H9 (cell line): ENCODE measurements around the gene MAEA. TPM values are rescaled to one million over a fixed set of nuclear protein-coding genes. Genes with fewer than 3 reads are reported as not detected.

ENCODE experiments used
- DNase-seq: peaks from one replicate; pipeline ENCODE4 v3.0.0-alpha.2; 2017
- H2AFZ ChIP-seq: one replicate; pipeline ENCODE4 v1.6.1; 2013; ENCODE audit warnings: mild to moderate bottlenecking, low read length, control low read depth, moderate library complexity
- H2AK5ac ChIP-seq: 2 replicates; pipeline ENCODE4 v1.6.1; 2013; ENCODE audit warnings: low read length, control low read depth, mixed read lengths; ENCODE audit not compliant: insufficient read length
- H2BK120ac ChIP-seq: one replicate; pipeline ENCODE4 v1.6.1; 2013; ENCODE audit warnings: low read depth, mild to moderate bottlenecking, low read length, control low read depth, inconsistent platforms; ENCODE audit not compliant: poor library complexity, severe bottlenecking
- H2BK12ac ChIP-seq: 2 replicates; pipeline ENCODE4 v1.6.1; 2013; ENCODE audit warnings: low read length, control low read depth, mixed read lengths, low read depth; ENCODE audit not compliant: insufficient read length
- H2BK15ac ChIP-seq: 2 replicates; pipeline ENCODE4 v1.6.1; 2013; ENCODE audit warnings: low read depth, low read length, control low read depth
- H2BK20ac ChIP-seq: one replicate; pipeline ENCODE4 v1.6.1; 2013; ENCODE audit warnings: low read depth, mild to moderate bottlenecking, low read length, control low read depth, inconsistent platforms; ENCODE audit not compliant: poor library complexity, severe bottlenecking
- H2BK5ac ChIP-seq: 2 replicates; pipeline ENCODE4 v1.6.1; 2013; ENCODE audit warnings: low read length, control low read depth, mixed read lengths; ENCODE audit not compliant: insufficient read length
- H3K14ac ChIP-seq: 2 replicates; pipeline ENCODE4 v1.6.1; 2013; ENCODE audit warnings: low read length, control low read depth; ENCODE audit not compliant: insufficient read depth
- H3K18ac ChIP-seq: 2 replicates; pipeline ENCODE4 v1.6.1; 2013; ENCODE audit warnings: low read depth, mild to moderate bottlenecking, mixed read lengths, low read length, control low read depth; ENCODE audit not compliant: insufficient read length
- H3K23ac ChIP-seq: 2 replicates; pipeline ENCODE4 v1.6.1; 2013; ENCODE audit warnings: low read length, control low read depth, mixed read lengths, low read depth; ENCODE audit not compliant: insufficient read length
- H3K23me2 ChIP-seq: 2 replicates; pipeline ENCODE4 v1.6.1; 2013; ENCODE audit warnings: low read depth, mild to moderate bottlenecking, mixed read lengths, low read length, control low read depth; ENCODE audit not compliant: insufficient read length, poor library complexity, severe bottlenecking
- H3K27ac ChIP-seq: 2 replicates; pipeline ENCODE4 v1.5.1; 2013; ENCODE audit warnings: low read length, control low read depth, mixed read lengths, low read depth; ENCODE audit not compliant: insufficient read length
- H3K27me3 ChIP-seq: 2 replicates; pipeline ENCODE4 v1.6.1; 2013; ENCODE audit warnings: low read length, control low read depth, inconsistent platforms; ENCODE audit not compliant: insufficient read depth
- H3K4ac ChIP-seq: 2 replicates; pipeline ENCODE4 v1.6.1; 2013; ENCODE audit warnings: low read depth, mild to moderate bottlenecking, control low read depth, inconsistent platforms, low read length, moderate library complexity
- H3K4me1 ChIP-seq: 2 replicates; pipeline ENCODE4 v1.6.1; 2013; ENCODE audit warnings: low read length, control low read depth, inconsistent platforms; ENCODE audit not compliant: insufficient read depth
- H3K4me2 ChIP-seq: 2 replicates; pipeline ENCODE4 v1.6.1; 2013; ENCODE audit warnings: low read length, control low read depth, mixed read lengths; ENCODE audit not compliant: insufficient read length, insufficient read depth
- H3K56ac ChIP-seq: 2 replicates; pipeline ENCODE4 v1.6.1; 2013; ENCODE audit warnings: low read depth, mild to moderate bottlenecking, mixed read lengths, low read length, control low read depth; ENCODE audit not compliant: insufficient read length
- H3K79me1 ChIP-seq: 2 replicates; pipeline ENCODE4 v1.6.1; 2013; ENCODE audit warnings: low read depth, mild to moderate bottlenecking, moderate library complexity, low read length, control low read depth, inconsistent platforms; ENCODE audit not compliant: insufficient read depth, poor library complexity, severe bottlenecking
- H3K79me2 ChIP-seq: 2 replicates; pipeline ENCODE4 v1.6.1; 2013; ENCODE audit warnings: low read length, control low read depth, inconsistent platforms; ENCODE audit not compliant: insufficient read depth
- H3K9ac ChIP-seq: 2 replicates; pipeline ENCODE4 v1.6.1; 2013; ENCODE audit warnings: low read length, control low read depth, mixed read lengths; ENCODE audit not compliant: insufficient read length; ENCODE audit errors: extremely low read depth
- H3K9me3 ChIP-seq: one replicate; pipeline ENCODE4 v1.6.1; 2013; ENCODE audit warnings: low read depth, low read length, inconsistent platforms; ENCODE audit not compliant: control insufficient read depth
- H3T11ph ChIP-seq: one replicate; pipeline ENCODE4 v1.6.1; 2013; ENCODE audit warnings: mild to moderate bottlenecking, low read length, control low read depth, inconsistent platforms
- H4K20me1 ChIP-seq: one replicate; pipeline ENCODE4 v1.6.1; 2013; ENCODE audit not compliant: control insufficient read depth, insufficient read length, insufficient read depth
- H4K5ac ChIP-seq: 2 replicates; pipeline ENCODE4 v1.6.1; 2013; ENCODE audit warnings: low read depth, mild to moderate bottlenecking, mixed read lengths, low read length, control low read depth; ENCODE audit not compliant: insufficient read length
- H4K8ac ChIP-seq: replicated peaks from 2 replicates; pipeline ENCODE4 v1.6.1; 2013; ENCODE audit warnings: low read length, control low read depth, mixed read lengths, low read depth; ENCODE audit not compliant: insufficient read length
- H4K91ac ChIP-seq: 2 replicates; pipeline ENCODE4 v1.6.1; 2013; ENCODE audit warnings: low read depth, mild to moderate bottlenecking, moderate library complexity, mixed read lengths, low read length, control low read depth; ENCODE audit not compliant: insufficient read length
- H3K27ac Mint-ChIP-seq, 3 experiments: 2 replicates in 2 of 3; 3 replicates in 1 of 3; pipeline ENCODE4 v1.8.0; 2020 to 2021; ENCODE audit warnings: mixed read lengths in 3 of 3, mild to moderate bottlenecking in 1 of 3, moderate library complexity in 1 of 3
- H3K27me3 Mint-ChIP-seq: 2 replicates; pipeline ENCODE4 v1.8.0; 2021; ENCODE audit warnings: low read depth, mild to moderate bottlenecking, moderate library complexity, mixed read lengths
- H3K36me3 Mint-ChIP-seq, 3 experiments: 2 replicates in 2 of 3; 3 replicates in 1 of 3; pipeline ENCODE4 v1.8.0; 2020 to 2021; ENCODE audit warnings: low read depth in 3 of 3, mixed read lengths in 3 of 3; ENCODE audit not compliant: insufficient read depth in 1 of 3
- H3K4me1 Mint-ChIP-seq, 2 experiments: 2 replicates each; pipeline ENCODE4 v1.8.0; 2020; ENCODE audit warnings: mixed read lengths in 2 of 2
- H3K4me3 Mint-ChIP-seq, 2 experiments: 2 replicates in 1 of 2; 3 replicates in 1 of 2; pipeline ENCODE4 v1.8.0; 2020 to 2021; ENCODE audit warnings: mild to moderate bottlenecking in 2 of 2, mixed read lengths in 2 of 2, moderate library complexity in 1 of 2
- H3K9me3 Mint-ChIP-seq, 2 experiments: 2 replicates in 1 of 2; 3 replicates in 1 of 2; pipeline ENCODE4 v1.8.0; 2020; ENCODE audit warnings: mild to moderate bottlenecking in 2 of 2, mixed read lengths in 2 of 2, moderate library complexity in 1 of 2
- WGBS: extraction: QIAGEN DNeasy Blood & Tissue Kit; methylation state at CpG from one replicate; pipeline ENCODE4 v1.1.7; 2013; ENCODE audit warnings: missing lambda C conversion rate, low lambda C conversion rate, mixed read lengths; ENCODE audit not compliant: insufficient read length; ENCODE audit errors: extremely low coverage; 5-methylcytosine and 5-hydroxymethylcytosine counted together
- total RNA-seq: library from RNA; stranded (reverse); gene quantifications from 2 replicates; pipeline ENCODE4 v1.2.1, GENCODE V29; 2021
- TF ChIP-seq, protein P1 (sequence below): fragments of 200-600 bp; sonication (generic); conservative IDR thresholded peaks from 3 replicates; pipeline ENCODE4 v1.8.0; 2021; ENCODE audit warnings: antibody characterized with exemption, mild to moderate bottlenecking

The MAEA gene
- total RNA-seq, 1 experiment from 2014 or later = 85.6 TPM

DNA sequence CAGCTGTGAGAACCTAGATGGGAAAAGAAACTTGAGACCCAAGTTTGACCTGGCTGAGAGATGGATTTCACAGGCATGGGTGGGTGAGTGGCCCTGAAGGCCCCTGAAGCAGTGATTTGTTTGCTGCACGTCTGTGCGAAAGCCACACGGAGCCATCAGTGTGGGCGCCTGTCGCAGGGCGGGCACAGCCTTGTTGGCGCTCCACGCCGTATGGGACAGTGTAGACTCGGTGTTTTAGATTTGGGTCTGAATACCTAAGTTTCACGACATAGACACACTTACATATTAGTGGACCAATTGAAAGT, 35.4 kb downstream of the MAEA start:
- no peak overlapping the region for H2AK5ac ChIP-seq
- H3K79me1 ChIP-seq = no peaks in the 10 kb centered on the region
- no peak for DNase-seq
- no peaks in the 10 kb centered on the region for H3K9me3 Mint-ChIP-seq
- no peaks in the 10 kb centered on the region for H3K79me2 ChIP-seq
- no peak overlapping the region for H2BK5ac ChIP-seq
- H3K27me3 Mint-ChIP-seq = no peaks in the 10 kb centered on the region
- no peaks in the 10 kb centered on the region for H3K4me1 Mint-ChIP-seq
- no peaks in the 10 kb centered on the region for H3K23me2 ChIP-seq
- no peak overlapping the region for H2BK120ac ChIP-seq
- no peak overlapping the region for H3T11ph ChIP-seq
- no peaks in the 10 kb centered on the region for H3K4me1 ChIP-seq
- peak overlapping the region in 1 of 3 experiments; percentile 35; a peak in 1 of 7 replicates for H3K27ac Mint-ChIP-seq
- no peak overlapping the region for H3K4ac ChIP-seq
- H2BK12ac ChIP-seq = no peak overlapping the region
- no peak overlapping the region for H2AFZ ChIP-seq
- no peak overlapping the region for H3K27ac ChIP-seq
- no peak overlapping the region for H3K4me3 Mint-ChIP-seq
- no peak overlapping the region for H2BK20ac ChIP-seq
- no peak overlapping the region for H3K56ac ChIP-seq
- peaks cover 10 to 42% (median 24%) of the 10 kb centered on the region in 3 experiments; a peak in 6 of 7 replicates for H3K36me3 Mint-ChIP-seq
- WGBS = no CpG with 5 or more reads among the region's 11 CpGs
- H3K23ac ChIP-seq = no peak overlapping the region
- H3K4me2 ChIP-seq = no peak overlapping the region
- no peaks in the 10 kb centered on the region for H3K9me3 ChIP-seq
- no peak overlapping the region for H4K91ac ChIP-seq
- no peaks in the 10 kb centered on the region for H4K20me1 ChIP-seq
- no peak overlapping the region for H4K8ac ChIP-seq
- no peak overlapping the region for H2BK15ac ChIP-seq
- H3K9ac ChIP-seq = no peak overlapping the region
- H3K14ac ChIP-seq = no peak overlapping the region
- no peak overlapping the region for H3K18ac ChIP-seq
- H4K5ac ChIP-seq = no peak overlapping the region
- no peaks in the 10 kb centered on the region for H3K27me3 ChIP-seq
- TF ChIP-seq, protein P1, sequence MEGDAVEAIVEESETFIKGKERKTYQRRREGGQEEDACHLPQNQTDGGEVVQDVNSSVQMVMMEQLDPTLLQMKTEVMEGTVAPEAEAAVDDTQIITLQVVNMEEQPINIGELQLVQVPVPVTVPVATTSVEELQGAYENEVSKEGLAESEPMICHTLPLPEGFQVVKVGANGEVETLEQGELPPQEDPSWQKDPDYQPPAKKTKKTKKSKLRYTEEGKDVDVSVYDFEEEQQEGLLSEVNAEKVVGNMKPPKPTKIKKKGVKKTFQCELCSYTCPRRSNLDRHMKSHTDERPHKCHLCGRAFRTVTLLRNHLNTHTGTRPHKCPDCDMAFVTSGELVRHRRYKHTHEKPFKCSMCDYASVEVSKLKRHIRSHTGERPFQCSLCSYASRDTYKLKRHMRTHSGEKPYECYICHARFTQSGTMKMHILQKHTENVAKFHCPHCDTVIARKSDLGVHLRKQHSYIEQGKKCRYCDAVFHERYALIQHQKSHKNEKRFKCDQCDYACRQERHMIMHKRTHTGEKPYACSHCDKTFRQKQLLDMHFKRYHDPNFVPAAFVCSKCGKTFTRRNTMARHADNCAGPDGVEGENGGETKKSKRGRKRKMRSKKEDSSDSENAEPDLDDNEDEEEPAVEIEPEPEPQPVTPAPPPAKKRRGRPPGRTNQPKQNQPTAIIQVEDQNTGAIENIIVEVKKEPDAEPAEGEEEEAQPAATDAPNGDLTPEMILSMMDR = no peak
